Activated effector memory CD4-positive, alpha-beta T cell treated with anti-CD3 and anti-CD28 coated beads, Interleukin-2, amount 50 U/mL, for 16 hours (primary cell): Measurements from ENCODE around the gene FAM120A.
"Not testable (repeated sequence)": the region's sequence is repeated elsewhere in the genome, so short reads cannot be mapped to it uniquely, and the experiment has no call there.

ENCODE experiments used
- DNase-seq: peaks from one replicate; pipeline ENCODE4 v3.0.0-alpha.2; 2020

FAM120A gene

DNA sequence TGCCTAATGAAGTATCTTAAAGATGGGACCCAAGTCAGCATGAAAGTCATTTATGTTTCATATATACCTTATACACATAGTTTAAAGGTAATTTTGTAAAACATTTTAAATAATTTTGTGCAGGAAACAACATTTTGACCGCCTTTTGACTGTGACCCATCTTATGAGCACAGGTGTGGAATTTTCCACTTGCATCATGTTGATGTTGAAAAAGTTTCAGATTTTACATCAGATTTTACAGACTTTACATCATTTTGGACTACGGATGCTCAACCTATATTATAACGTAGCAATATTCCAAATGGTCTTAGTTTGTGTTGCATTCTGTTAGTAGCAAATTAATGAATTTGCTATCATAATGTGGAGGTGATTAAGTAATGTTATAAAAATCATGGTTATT, 23.6 kb downstream of the FAM120A start:
- no peak for DNase-seq

DNA sequence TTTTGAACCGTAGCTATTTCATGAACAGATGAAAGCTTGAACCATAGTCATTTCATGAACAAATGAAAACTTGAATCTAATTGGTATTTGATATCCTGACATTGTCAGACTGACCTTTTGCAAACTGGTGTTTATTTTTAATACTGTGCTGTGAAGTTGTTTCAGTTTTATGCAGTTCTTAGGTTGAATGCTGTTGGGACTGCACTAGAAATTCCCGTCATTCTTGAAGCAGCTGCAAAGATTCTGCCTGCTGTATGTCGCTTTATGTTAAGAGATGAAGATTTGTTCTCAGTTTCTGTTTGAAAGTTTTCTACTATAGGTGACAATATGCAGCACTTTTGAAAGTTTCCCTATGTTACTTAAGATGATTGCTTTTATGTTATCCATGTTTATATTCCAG, 24.4 kb downstream of the FAM120A start:
- DNase-seq = no peak

- DNase-seq = no peak
Measured at GRCh38 chr9:93476924-93477323, 25.4 kb downstream of the FAM120A start.

- no peak for DNase-seq
Measured at GRCh38 chr9:93477397-93477796, 25.9 kb downstream of the FAM120A start.

DNA sequence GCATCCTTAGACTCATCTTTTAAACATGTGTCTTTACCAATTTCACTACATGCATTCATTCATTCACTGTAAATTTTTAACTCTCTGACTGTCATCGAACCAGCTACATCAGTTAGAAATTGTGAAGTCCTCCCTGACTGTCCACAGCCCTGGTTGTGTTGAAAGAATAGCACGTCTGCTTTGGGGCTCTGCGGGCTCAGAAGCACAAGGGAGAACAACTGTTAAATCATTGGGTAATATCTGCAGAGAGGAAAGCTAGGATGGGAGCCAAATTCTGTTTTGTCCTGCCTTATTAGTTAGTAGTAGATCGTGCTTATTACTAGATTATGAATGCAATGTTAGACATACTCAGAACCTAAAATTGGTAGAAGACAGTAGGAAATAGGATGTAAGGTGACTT, 28.2 kb downstream of the FAM120A start:
- no peak for DNase-seq

DNA sequence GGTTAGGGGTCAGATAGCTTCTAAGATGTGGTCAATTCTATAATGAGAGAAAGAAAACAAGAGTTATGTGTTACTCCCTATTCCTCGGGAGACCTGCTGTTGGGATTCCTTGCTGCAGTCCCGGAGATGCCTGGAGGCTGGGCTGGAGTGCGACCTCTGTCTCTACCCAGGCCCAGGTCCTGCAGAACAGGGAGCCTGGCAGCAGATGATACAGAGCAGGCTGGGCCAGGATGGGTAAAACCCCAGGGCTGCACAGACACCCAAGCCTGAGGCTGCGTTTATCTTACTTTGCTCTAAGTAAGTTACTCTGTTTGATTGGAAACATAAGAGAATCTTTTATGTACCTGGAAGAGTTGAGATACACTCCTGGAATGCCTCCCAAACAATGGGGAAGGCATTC, 28.8 kb downstream of the FAM120A start:
- DNase-seq = no peak

- DNase-seq = no peak
Measured at GRCh38 chr9:93480728-93481324, 29.3 kb downstream of the FAM120A start.

DNA sequence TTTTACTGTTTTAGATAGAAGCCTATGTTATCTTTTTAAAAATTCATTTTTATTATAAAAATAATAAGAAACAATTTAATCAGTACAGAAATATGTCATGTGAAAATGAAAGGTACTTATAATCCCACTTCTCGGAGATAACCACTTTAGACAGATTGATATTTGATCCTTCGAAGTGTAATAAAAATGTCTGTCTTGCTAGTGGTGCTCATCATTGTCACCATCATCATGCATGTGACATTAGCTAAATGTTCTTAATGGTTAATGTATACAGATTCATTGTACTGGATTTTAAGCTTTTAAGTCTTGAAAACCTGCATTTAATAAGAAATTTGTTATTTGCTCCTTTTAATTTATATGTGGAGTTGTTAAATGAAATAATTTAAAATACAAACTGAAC, 32.0 kb downstream of the FAM120A start:
- DNase-seq = no peak

DNA sequence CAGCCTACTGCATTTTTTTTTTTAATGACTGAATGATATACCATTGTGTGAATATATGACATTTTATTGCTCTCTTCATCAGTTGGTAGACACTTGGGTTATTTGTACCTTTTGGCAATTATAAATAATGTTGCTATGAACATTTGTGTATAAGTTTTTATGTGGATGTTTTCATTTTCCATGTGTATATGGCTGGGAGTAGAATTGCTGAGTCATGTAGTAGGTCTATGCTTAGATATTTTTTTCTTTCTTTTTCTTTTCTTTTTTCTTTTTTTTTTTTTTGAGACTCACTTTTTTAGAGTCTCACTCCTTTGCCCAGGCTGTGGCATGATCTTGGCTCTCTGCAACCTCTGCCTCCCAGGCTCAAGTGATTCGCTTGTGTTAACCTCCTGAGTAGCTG, 34.8 kb downstream of the FAM120A start:
- no peak for DNase-seq

DNA sequence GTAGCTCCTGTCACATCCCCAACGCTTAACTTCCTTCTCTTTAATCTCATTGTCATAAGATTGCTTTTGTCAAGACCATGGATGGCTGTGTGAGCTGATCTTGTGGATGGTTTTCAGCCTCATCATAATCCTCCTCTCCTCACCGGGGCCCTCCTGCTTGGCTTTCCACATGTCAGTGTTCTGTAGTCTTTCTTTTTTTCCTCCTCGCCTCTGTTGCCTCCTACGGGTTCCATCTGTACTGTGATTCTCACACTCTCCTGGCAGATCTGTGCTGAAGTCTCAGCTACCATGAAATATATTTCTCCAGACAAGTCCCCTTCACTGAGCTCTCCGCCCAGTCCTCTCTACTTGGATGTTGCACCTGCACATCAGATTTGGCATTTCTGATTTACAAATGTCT, 36.8 kb downstream of the FAM120A start:
- no peak for DNase-seq

DNA sequence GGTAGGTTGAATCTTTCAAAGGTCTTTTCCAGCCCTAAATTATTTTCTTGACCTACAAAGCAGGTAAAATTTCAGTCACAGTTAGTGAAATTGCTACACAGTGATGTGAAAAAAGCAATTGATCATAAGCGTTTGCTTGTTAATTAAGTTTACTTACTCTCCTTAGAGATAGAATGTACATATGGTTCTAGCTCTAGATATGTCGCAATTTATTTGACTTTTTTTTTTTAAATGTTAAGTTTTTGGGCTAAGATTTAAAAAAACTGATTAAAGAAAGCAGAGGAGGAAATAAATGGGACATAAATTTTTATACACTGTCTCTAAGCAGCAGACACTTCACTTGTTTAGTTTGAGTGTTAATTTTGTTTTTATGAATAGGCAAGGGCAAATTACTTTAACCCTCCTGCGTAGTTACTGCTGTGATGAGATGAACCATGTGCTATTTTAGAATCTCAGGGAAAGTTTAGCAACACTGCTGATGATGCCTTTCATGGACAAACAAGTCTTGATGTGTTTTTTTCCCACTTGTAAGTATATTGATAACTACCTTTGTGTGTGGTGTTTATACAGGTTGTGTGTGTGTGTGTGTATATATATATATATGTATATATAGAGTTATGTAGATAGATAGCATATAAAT, 40.2 kb downstream of the FAM120A start:
- no peak for DNase-seq

- DNase-seq = no peak
Measured at GRCh38 chr9:93492327-93492726, 40.8 kb downstream of the FAM120A start.

GRCh38 chr9:93493949-93494348, 42.5 kb downstream of the FAM120A start:
- DNase-seq = no peak

GRCh38 chr9:93496285-93496684, 44.8 kb downstream of the FAM120A start:
- no peak for DNase-seq

DNA sequence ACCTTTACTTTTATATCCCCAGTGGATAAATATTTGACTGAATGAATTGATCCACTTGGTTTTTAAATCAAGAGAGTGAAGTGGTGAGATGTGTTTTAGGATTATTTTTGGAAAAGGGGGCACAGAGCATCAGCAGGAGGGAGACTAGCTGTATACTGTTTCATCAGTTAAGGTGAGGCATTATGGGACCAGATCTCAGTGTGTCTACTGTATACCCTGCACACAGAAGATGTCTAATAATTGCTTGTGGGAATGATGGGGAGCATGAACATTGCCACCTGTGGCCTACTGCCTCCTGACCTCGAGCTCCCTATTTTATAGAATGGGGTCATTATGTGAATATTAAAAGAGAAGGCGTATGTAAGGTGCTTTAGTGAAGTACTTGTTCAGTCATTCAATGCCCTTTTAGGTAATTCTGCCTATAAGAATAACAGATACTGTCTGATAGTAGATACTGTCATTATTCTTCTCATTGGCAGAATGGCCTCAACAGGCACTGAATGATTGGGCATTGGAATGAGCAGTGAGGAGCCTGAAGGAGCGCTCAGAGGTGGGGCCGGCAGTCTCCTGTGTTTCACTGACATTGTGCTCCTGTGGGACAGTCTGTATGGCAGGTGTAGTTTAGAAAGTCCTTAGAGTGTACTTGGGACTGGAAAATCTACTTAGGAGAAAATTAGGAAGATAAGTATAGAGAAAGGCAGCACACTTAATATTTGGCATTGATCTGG, 49.2 kb downstream of the FAM120A start:
- DNase-seq = no peak

GRCh38 chr9:93501406-93501805, 49.9 kb downstream of the FAM120A start:
- DNase-seq = no peak

DNA sequence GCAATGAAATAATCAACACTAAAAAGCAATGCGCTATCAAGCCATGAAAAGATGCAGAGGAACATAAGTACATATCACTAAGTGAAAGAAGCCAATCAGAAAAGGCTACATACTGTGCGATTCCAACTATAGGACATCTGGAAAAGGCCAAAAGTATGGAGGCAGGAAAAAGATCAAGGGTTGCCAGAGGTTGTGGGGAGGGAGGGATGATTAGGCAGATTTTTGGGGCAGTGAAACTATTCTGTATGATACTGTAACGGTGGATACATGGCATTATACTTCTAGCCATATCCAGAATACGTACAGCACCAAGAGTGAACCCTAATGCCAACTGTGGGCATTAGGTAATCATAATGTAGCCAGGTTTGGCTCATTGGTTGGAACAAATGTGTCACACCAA, 51.9 kb downstream of the FAM120A start:
- DNase-seq = no peak

- DNase-seq = no peak
Measured at GRCh38 chr9:93505541-93506132, 54.2 kb downstream of the FAM120A start.

- no peak for DNase-seq
Measured at GRCh38 chr9:93507768-93508167, 56.3 kb downstream of the FAM120A start.

- no peak for DNase-seq
Measured at GRCh38 chr9:93508207-93508606, 56.7 kb downstream of the FAM120A start.

DNA sequence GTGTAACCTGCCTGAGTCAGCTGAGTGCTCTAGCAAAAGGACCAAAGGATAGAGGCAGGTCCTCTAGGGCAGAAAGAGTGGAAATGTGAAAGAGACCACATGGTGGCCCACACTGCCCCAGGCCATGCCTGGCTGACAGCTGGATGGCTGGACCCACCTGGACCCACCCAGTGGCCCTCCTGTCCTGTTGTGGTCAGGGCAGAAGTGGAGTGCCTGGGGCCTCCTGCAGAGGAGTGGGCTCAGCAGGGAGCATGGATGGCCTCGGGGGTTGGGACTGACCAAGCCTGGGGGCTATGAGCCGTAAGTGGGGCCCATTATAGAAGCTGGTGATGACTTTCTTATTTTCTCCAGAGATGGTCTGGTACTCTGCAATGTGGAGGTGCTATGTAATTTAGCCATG, 57.6 kb downstream of the FAM120A start:
- DNase-seq = no peak

DNA sequence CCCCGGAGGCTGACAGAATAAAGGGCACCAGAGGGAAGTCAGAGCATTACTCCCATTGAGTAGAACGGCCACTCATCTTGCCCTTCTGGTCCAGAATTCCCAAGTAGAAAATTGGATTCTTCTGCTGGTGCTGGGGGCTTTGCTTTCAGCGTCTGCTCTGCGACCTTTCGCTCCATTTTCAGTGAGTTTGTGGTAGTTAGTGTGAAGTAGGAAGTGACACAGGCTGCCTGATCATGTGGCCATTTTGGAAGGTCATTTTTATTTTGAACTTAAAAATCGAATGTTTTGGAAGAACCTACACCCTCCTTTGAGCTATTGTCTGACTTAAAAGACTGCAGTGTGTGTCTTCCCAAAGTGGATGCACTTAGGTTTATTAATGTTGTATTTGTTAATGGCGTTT, 58.6 kb downstream of the FAM120A start:
- no peak for DNase-seq

DNA sequence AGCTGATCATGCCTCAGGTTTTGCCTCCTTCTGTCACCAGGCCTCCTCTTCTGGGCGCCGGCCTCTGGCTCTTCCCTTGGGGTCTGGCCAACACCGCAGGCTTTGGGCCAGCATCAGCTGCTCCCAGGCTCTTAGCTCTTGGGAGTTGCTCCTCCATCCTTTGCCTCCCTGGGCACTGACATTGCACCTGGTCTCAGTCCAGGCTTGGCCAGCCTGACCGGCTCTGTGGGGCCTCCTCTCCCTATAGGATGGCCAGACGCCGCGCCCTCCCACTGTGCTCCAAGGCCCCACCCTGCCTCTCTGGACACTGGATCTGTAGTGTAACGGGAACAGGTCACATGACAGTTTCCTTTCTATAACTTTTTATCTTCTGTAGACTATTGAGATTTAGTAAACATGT, 59.7 kb downstream of the FAM120A start:
- not testable (repeated sequence) for DNase-seq

DNA sequence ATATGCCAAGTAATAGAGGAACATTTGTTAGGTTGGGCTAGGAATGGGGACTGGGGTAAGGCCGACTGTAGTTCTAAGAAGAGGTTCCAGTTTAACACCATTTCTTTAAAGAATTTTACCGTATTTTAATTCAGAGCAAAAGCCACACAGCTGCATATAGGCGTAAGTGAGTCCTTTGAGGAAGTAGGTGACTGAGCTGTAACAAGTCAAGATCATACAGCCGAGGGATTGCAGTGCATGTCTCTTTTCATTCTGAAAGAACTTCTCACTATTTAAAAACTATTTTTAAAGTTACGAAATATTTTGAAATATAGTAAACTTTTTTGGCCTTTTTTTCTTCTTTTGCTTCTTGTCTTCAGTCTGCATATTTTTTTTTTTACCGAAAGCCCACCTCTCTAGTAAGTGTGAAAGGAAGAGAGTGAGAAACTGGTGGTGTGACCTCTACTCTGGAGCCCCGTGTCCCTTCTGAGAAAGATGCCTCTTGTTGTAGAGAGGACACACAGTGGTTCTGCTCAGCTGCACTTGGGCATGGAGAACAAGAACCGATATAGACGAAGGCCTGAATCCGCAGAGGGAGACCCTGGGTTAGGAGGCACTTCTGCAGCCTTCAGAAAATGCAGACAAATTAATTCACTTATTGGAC, 60.8 kb downstream of the FAM120A start:
- not testable (repeated sequence) for DNase-seq
